SK-N-SH (cell line): Measurements from ENCODE around the gene KRTAP10-8. TPM values are rescaled to one million over a fixed set of nuclear protein-coding genes. Genes with fewer than 3 reads are reported as not detected.
"Not testable (repeated sequence)": the region's sequence is repeated elsewhere in the genome, so short reads cannot be mapped to it uniquely, and the experiment has no call there.

Experiments used
- CTCF ChIA-PET: fragments of 300-600, 350-600 bp; formaldehyde crosslinking; extraction: SDS; loops from one replicate; lab custom pipeline; 2021; lab: Yijun Ruan, JAX
- POLR2A ChIA-PET: fragments of 350-600 bp; sonication (Branson Sonifier 250); formaldehyde crosslinking; extraction: SDS; loops from one replicate; lab custom pipeline; 2020; ENCODE audit warnings: antibody characterized with exemption, inconsistent platforms; lab: Yijun Ruan, JAX
- DNase-seq: peaks from one replicate; pipeline ENCODE4 v3.0.0; 2012
- H2AFZ ChIP-seq: fragments of 200-600 bp; sonication (generic); 2 replicates; pipeline ENCODE4 v1.8.1; 2016; ENCODE audit warnings: antibody characterized with exemption, mild to moderate bottlenecking, low read depth
- H3F3A ChIP-seq: fragments of 200-600 bp; sonication (generic); replicated peaks from 2 replicates; pipeline ENCODE3; 2016; ENCODE audit warnings: antibody characterized with exemption, mild to moderate bottlenecking; ENCODE audit not compliant: insufficient read depth
- H3K27ac ChIP-seq, 2 experiments: fragments of 200-500 bp in 1 of 2; fragments of 200-600 bp in 1 of 2; sonication (Bioruptor generic) in 1 of 2; sonication (generic), shearing (Covaris generic) in 1 of 2; 2 replicates each; pipeline versions ENCODE4 v1.5.1 to v1.6.1; 2014 to 2016; ENCODE audit warnings: low read depth in 2 of 2, inconsistent platforms in 1 of 2, low read length in 1 of 2, mild to moderate bottlenecking in 1 of 2, mixed read lengths in 1 of 2
- H3K27me3 ChIP-seq: fragments of 200-600 bp; sonication (generic), shearing (Covaris generic); 2 replicates; pipeline ENCODE4 v1.6.1; 2016; ENCODE audit warnings: mixed run types; ENCODE audit not compliant: insufficient read depth
- H3K36me3 ChIP-seq, 2 experiments: fragments of 200-500 bp in 1 of 2; fragments of 200-600 bp in 1 of 2; sonication (Bioruptor generic) in 1 of 2; sonication (generic) in 1 of 2; replicated peaks in 1 of 2; 2 replicates each; pipeline versions ENCODE3 to v1.5.1; 2014 to 2016; ENCODE audit warnings: low read length in 1 of 2, mild to moderate bottlenecking in 1 of 2; ENCODE audit not compliant: insufficient read depth in 2 of 2, control insufficient read depth in 1 of 2
- H3K4me1 ChIP-seq, 2 experiments: fragments of 200-500 bp in 1 of 2; fragments of 200-600 bp in 1 of 2; sonication (Bioruptor generic) in 1 of 2; sonication (generic), shearing (Covaris generic) in 1 of 2; 2 replicates each; pipeline versions ENCODE4 v1.5.1 to v1.6.1; 2014 to 2016; ENCODE audit warnings: low read depth in 1 of 2, low read length in 1 of 2, mixed run types in 1 of 2; ENCODE audit not compliant: insufficient read depth in 2 of 2, control insufficient read depth in 1 of 2
- H3K4me2 ChIP-seq: fragments of 200-600 bp; sonication (generic), shearing (Covaris generic); 2 replicates; pipeline ENCODE4 v1.6.1; 2017; ENCODE audit warnings: mixed run types
- H3K4me3 ChIP-seq, 2 experiments: fragments of 200-500 bp in 1 of 2; fragments of 200-600 bp in 1 of 2; sonication (Bioruptor generic) in 1 of 2; sonication (generic), shearing (Covaris generic) in 1 of 2; 2 replicates each; pipeline versions ENCODE4 v1.5.1 to v1.8.1; 2014 to 2016; ENCODE audit warnings: low read depth in 2 of 2, inconsistent platforms in 1 of 2, low read length in 1 of 2, mild to moderate bottlenecking in 1 of 2, mixed read lengths in 1 of 2, moderate library complexity in 1 of 2
- H3K79me2 ChIP-seq: fragments of 200-600 bp; sonication (generic); 2 replicates; pipeline ENCODE4 v1.8.1; 2017; ENCODE audit warnings: mild to moderate bottlenecking; ENCODE audit not compliant: insufficient read depth
- H3K9ac ChIP-seq: fragments of 200-600 bp; sonication (generic); 2 replicates; pipeline ENCODE4 v1.6.1; 2017; ENCODE audit warnings: mixed run types
- H3K9me2 ChIP-seq: fragments of 200-600 bp; sonication (generic); 2 replicates; pipeline ENCODE4 v1.6.1; 2017; ENCODE audit warnings: mixed run types
- H3K9me3 ChIP-seq: fragments of 200-600 bp; sonication (generic); 2 replicates; pipeline ENCODE4 v1.6.1; 2017; ENCODE audit warnings: mixed run types, mild to moderate bottlenecking, moderate library complexity
- H4K20me1 ChIP-seq: fragments of 200-600 bp; sonication (generic); 2 replicates; pipeline ENCODE4 v1.6.1; 2017; ENCODE audit warnings: mild to moderate bottlenecking, mixed run types; ENCODE audit not compliant: insufficient read depth
- CHD2 ChIP-seq: fragments of 150-350 bp; IDR thresholded peaks from 2 replicates; pipeline ENCODE4 v1.6.1; 2018; ENCODE audit warnings: low read length; ENCODE audit not compliant: partially characterized antibody
- GATA2 ChIP-seq: sonication (generic); formaldehyde crosslinking; IDR thresholded peaks from 2 replicates; pipeline ENCODE4 v1.5.0; 2020; ENCODE audit warnings: mild to moderate bottlenecking, missing genetic modification reagents
- JUND ChIP-seq: IDR thresholded peaks from 2 replicates; pipeline ENCODE4 v1.4.0; 2012
- NRF1 ChIP-seq: IDR thresholded peaks from 2 replicates; pipeline ENCODE4 v1.6.1; 2012; ENCODE audit warnings: low read depth, mild to moderate bottlenecking, low read length
- POLR2AphosphoS5 ChIP-seq: IDR thresholded peaks from 2 replicates; pipeline ENCODE4 v1.6.1; 2012; ENCODE audit warnings: low read depth, low read length
- RXRA ChIP-seq: IDR thresholded peaks from 2 replicates; pipeline ENCODE4 v1.4.0; 2012; ENCODE audit warnings: low read depth, mild to moderate bottlenecking, borderline replicate concordance
- WGBS: methylation state at CpG from one replicate; pipeline ENCODE4 v1.1.6; 2017; ENCODE audit warnings: low lambda C conversion rate; 5-methylcytosine and 5-hydroxymethylcytosine counted together
- polyA plus RNA-seq, 3 experiments: library from polyadenylated mRNA; depleted of rRNA; stranded (reverse); fragments of >200 nt; gene quantifications; 2 replicates each; pipeline ENCODE4 v1.2.3, GENCODE V29; 2012
- TF ChIP-seq, protein P1 (sequence below): fragments of 200-600 bp; sonication (generic); IDR thresholded peaks from 2 replicates; pipeline ENCODE4 v1.6.1; 2017; ENCODE audit warnings: antibody characterized with exemption, mild to moderate bottlenecking, moderate library complexity
- TF ChIP-seq, protein P2 (sequence below): IDR thresholded peaks from 2 replicates; pipeline ENCODE4 v1.6.1; 2012; ENCODE audit warnings: mild to moderate bottlenecking, low read depth, low read length, moderate library complexity
- TF ChIP-seq, protein P3 (sequence below): fragments of 150-350 bp; IDR thresholded peaks from 2 replicates; pipeline ENCODE4 v1.6.1; 2017; ENCODE audit warnings: antibody characterized with exemption, low read length, low read depth, borderline replicate concordance
- TF ChIP-seq, protein P4 (sequence below): IDR thresholded peaks from 2 replicates; pipeline ENCODE4 v1.4.0; 2012; ENCODE audit warnings: low read depth, borderline replicate concordance

Gene KRTAP10-8
- polyA plus RNA-seq, 1 of the 3 experiments (the other 2 are of a cell fraction) = not detected

DNA sequence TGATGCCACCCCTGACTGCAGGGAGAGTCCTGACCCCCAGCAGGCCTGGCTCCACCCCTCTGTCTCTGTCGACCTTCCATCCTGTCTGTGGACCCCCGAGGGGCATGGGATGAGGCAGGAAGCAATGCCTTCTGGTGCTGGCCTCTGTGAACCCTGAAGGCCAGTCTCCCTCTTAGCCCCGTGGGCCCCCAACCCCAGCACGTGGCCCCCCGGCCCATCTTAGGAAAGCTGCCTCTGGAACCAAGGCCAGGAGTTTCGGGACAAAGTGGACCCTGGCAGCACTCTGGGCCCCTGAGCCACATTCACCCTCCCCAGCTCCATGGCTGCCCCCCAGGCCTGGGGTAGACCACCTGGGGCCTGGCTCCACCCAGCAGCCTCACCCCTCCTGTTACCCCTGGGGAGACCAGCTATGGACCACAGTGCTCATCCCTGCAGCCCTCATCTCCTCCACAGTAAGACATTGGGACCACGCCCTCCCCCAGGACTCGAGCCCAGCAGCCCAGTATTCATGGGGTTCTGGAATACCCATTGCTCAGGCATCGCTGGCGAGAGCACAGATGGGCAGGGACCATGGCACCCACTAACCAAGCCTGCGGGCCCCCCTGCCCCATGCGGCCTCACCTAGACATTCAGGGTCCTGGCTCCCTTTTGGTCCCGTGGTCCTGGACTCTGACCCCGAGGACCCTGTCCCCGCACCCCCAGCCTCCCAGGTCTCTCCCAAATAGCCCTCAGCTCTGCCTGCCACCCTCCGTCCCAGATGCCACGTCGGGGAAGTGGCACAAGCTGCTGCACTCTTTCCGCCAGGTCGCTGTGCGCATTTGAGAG, 26.8 kb downstream of the KRTAP10-8 start:
- H2AFZ ChIP-seq, POLR2A ChIA-PET, H3K9ac ChIP-seq, CTCF ChIA-PET, H3K79me2 ChIP-seq, H4K20me1 ChIP-seq, H3F3A ChIP-seq, H3K9me3 ChIP-seq, H3K9me2 ChIP-seq, H3K27me3 ChIP-seq, DNase-seq, H3K27ac ChIP-seq, H3K4me2 ChIP-seq, H3K36me3 ChIP-seq, H3K4me1 ChIP-seq, H3K4me3 ChIP-seq: not testable (repeated sequence)
- WGBS = 4% methylated on average over 6 of the region's 21 CpGs

DNA sequence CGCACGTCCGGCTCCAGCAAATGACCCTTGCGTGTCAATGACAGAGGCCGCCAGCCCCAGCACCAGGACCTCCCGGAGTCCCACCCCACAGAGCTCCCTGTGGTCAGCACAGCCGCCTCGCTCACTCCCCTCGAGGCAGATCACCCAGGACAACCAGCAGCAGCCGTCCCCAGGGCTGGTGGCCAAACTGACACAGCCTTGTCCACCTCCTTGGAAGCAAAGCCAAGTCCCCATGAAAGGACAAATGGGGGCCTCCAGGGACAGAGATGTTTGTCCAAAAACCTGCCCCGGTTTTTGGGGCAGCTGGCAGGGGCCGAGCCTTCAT, 27.4 kb downstream of the KRTAP10-8 start:
- Histone ChIP-seq H3F3A (no peaks in the 10 kb centered on the region), H3K79me2 (no peaks in the 10 kb centered on the region), H3K4me1 (no peaks in the 10 kb centered on the region; a peak in 1 of 4 replicates), H3K36me3 (no peaks in the 10 kb centered on the region), H3K9me3 (0 out of 2 replicates have a peak, but pooled peaks cover 2% of the 10 kb centered on the region), H3K9me2 (no peaks in the 10 kb centered on the region), H3K27ac (no peak overlapping the region), H2AFZ (no peak overlapping the region), H3K9ac (no peak overlapping the region), H4K20me1 (no peaks in the 10 kb centered on the region)
- POLR2A ChIA-PET = no interaction called here
- TF ChIP-seq, protein P1, sequence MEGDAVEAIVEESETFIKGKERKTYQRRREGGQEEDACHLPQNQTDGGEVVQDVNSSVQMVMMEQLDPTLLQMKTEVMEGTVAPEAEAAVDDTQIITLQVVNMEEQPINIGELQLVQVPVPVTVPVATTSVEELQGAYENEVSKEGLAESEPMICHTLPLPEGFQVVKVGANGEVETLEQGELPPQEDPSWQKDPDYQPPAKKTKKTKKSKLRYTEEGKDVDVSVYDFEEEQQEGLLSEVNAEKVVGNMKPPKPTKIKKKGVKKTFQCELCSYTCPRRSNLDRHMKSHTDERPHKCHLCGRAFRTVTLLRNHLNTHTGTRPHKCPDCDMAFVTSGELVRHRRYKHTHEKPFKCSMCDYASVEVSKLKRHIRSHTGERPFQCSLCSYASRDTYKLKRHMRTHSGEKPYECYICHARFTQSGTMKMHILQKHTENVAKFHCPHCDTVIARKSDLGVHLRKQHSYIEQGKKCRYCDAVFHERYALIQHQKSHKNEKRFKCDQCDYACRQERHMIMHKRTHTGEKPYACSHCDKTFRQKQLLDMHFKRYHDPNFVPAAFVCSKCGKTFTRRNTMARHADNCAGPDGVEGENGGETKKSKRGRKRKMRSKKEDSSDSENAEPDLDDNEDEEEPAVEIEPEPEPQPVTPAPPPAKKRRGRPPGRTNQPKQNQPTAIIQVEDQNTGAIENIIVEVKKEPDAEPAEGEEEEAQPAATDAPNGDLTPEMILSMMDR = no peak
- no peak for TF ChIP-seq NRF1
- no peak for TF ChIP-seq POLR2AphosphoS5
- no peak for TF ChIP-seq JUND
- TF ChIP-seq, protein P2, sequence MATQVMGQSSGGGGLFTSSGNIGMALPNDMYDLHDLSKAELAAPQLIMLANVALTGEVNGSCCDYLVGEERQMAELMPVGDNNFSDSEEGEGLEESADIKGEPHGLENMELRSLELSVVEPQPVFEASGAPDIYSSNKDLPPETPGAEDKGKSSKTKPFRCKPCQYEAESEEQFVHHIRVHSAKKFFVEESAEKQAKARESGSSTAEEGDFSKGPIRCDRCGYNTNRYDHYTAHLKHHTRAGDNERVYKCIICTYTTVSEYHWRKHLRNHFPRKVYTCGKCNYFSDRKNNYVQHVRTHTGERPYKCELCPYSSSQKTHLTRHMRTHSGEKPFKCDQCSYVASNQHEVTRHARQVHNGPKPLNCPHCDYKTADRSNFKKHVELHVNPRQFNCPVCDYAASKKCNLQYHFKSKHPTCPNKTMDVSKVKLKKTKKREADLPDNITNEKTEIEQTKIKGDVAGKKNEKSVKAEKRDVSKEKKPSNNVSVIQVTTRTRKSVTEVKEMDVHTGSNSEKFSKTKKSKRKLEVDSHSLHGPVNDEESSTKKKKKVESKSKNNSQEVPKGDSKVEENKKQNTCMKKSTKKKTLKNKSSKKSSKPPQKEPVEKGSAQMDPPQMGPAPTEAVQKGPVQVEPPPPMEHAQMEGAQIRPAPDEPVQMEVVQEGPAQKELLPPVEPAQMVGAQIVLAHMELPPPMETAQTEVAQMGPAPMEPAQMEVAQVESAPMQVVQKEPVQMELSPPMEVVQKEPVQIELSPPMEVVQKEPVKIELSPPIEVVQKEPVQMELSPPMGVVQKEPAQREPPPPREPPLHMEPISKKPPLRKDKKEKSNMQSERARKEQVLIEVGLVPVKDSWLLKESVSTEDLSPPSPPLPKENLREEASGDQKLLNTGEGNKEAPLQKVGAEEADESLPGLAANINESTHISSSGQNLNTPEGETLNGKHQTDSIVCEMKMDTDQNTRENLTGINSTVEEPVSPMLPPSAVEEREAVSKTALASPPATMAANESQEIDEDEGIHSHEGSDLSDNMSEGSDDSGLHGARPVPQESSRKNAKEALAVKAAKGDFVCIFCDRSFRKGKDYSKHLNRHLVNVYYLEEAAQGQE = no peak
- TF ChIP-seq GATA2 (CRISPR knock-in tag) = no peak
- no peak for TF ChIP-seq CHD2
- TF ChIP-seq RXRA = no peak
- TF ChIP-seq, protein P3, sequence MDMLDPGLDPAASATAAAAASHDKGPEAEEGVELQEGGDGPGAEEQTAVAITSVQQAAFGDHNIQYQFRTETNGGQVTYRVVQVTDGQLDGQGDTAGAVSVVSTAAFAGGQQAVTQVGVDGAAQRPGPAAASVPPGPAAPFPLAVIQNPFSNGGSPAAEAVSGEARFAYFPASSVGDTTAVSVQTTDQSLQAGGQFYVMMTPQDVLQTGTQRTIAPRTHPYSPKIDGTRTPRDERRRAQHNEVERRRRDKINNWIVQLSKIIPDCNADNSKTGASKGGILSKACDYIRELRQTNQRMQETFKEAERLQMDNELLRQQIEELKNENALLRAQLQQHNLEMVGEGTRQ = no peak
- TF ChIP-seq, protein P4, sequence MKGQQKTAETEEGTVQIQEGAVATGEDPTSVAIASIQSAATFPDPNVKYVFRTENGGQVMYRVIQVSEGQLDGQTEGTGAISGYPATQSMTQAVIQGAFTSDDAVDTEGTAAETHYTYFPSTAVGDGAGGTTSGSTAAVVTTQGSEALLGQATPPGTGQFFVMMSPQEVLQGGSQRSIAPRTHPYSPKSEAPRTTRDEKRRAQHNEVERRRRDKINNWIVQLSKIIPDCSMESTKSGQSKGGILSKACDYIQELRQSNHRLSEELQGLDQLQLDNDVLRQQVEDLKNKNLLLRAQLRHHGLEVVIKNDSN = no peak
- TF ChIP-seq, all 33 proteins: peak for 0
- no CpG with 5 or more reads among the region's 12 CpGs for whole genome bisulfite sequencing
- Histone ChIP-seq H3K27me3 (peaks cover 8% of the 10 kb centered on the region; the same call in 1 of the 2 replicates), H3K4me3 (no peak overlapping the region), H3K4me2 (no peak overlapping the region)
- CTCF ChIA-PET = no interaction called here
- no peak for DNase-seq
